PC-3 (cell line): ENCODE measurements around the gene METTL1. TPM values are rescaled to one million over a fixed set of nuclear protein-coding genes. Genes with fewer than 3 reads are reported as not detected.

Source experiments
- ATAC-seq: fragments of 200-7000 bp; cut with Tn5 transposase; 2 replicates; pipeline ENCODE4 v1.9.1; 2020; ENCODE audit warnings: mild to moderate bottlenecking, moderate library complexity
- BruUV-seq: library from RNA; stranded (reverse); fragments of 400-500 nt; replicated peaks from 2 replicates; lab custom pipeline; 2021; lab: Mats Ljungman, UMichigan
- CTCF ChIA-PET: fragments of 300-600 bp; sonication (Branson Sonifier 250); formaldehyde crosslinking; loops from one replicate; lab custom pipeline; 2022; ENCODE audit warnings: antibody characterized with exemption; lab: Charles Lee
- POLR2A ChIA-PET: fragments of 300-600 bp; sonication (Branson Sonifier 250); formaldehyde crosslinking; loops from one replicate; lab custom pipeline; 2022; ENCODE audit warnings: antibody characterized with exemption; ENCODE audit not compliant: unreplicated experiment; lab: Charles Lee
- DNase-seq: peaks from one replicate; pipeline ENCODE4 v3.0.0-alpha.2; 2015
- H2AFZ ChIP-seq: fragments of 300-600 bp; sonication (generic); 2 replicates; pipeline ENCODE4 v1.6.0; 2016; ENCODE audit warnings: antibody characterized with exemption, low read length
- H3F3A ChIP-seq: fragments of 300-600 bp; sonication (generic); one replicate; pipeline ENCODE4 v1.6.0; 2017; ENCODE audit warnings: antibody characterized with exemption, low read length, control low read depth, mild to moderate bottlenecking; ENCODE audit not compliant: unreplicated experiment
- H3K27ac ChIP-seq: fragments of 300-600 bp; sonication (generic); 2 replicates; pipeline ENCODE4 v1.5.1; 2016; ENCODE audit warnings: mild to moderate bottlenecking, low read length
- H3K27me3 ChIP-seq: fragments of 300-600 bp; sonication (generic); 2 replicates; pipeline ENCODE4 v1.6.1; 2016; ENCODE audit warnings: low read length, mixed read lengths
- H3K36me3 ChIP-seq: fragments of 300-600 bp; sonication (generic); 2 replicates; pipeline ENCODE4 v1.6.1; 2016; ENCODE audit warnings: low read depth, mixed run types, low read length, mixed read lengths
- H3K4me1 ChIP-seq: fragments of 300-600 bp; sonication (generic); 2 replicates; pipeline ENCODE4 v1.5.1; 2016; ENCODE audit warnings: low read length; ENCODE audit not compliant: insufficient read depth
- H3K4me2 ChIP-seq: fragments of 300-600 bp; sonication (generic); 2 replicates; pipeline ENCODE4 v1.6.0; 2016; ENCODE audit warnings: low read length
- H3K4me3 ChIP-seq: fragments of 300-600 bp; sonication (generic); 2 replicates; pipeline ENCODE4 v1.5.1; 2016; ENCODE audit warnings: mild to moderate bottlenecking, low read length, mixed read lengths
- H3K79me2 ChIP-seq: fragments of 300-600 bp; sonication (generic); 2 replicates; pipeline ENCODE4 v1.6.1; 2017; ENCODE audit warnings: low read length, mixed read lengths
- H3K9ac ChIP-seq: fragments of 300-600 bp; sonication (generic); 2 replicates; pipeline ENCODE4 v1.6.0; 2016; ENCODE audit warnings: mild to moderate bottlenecking, low read length
- H3K9me2 ChIP-seq: fragments of 300-600 bp; sonication (generic); replicated peaks from 2 replicates; pipeline ENCODE4 v1.6.1; 2016; ENCODE audit warnings: mixed run types, low read length, mixed read lengths
- H3K9me3 ChIP-seq: fragments of 300-600 bp; sonication (generic); 2 replicates; pipeline ENCODE4 v1.6.1; 2016; ENCODE audit warnings: low read length, mixed read lengths
- H4K20me1 ChIP-seq: fragments of 300-600 bp; sonication (generic); 2 replicates; pipeline ENCODE4 v1.6.1; 2016; ENCODE audit warnings: low read length, mixed read lengths
- CTCF ChIP-seq: fragments of 300-600 bp; sonication (generic); conservative IDR thresholded peaks from 2 replicates; pipeline ENCODE4 v1.5.1; 2017; ENCODE audit warnings: antibody characterized with exemption, low read depth, mild to moderate bottlenecking, low read length
- EZH2 ChIP-seq: fragments of 300-600 bp; sonication (generic); IDR thresholded peaks from one replicate; pipeline ENCODE4 v1.6.1; 2017; ENCODE audit warnings: antibody characterized with exemption, mild to moderate bottlenecking, low read length; ENCODE audit not compliant: unreplicated experiment
- EZH2phosphoT487 ChIP-seq: fragments of 300-600 bp; sonication (generic); IDR thresholded peaks from 2 replicates; pipeline ENCODE4 v1.6.1; 2018; ENCODE audit warnings: mild to moderate bottlenecking, antibody characterized with exemption, low read length, borderline replicate concordance
- intact Hi-C: fragments of 100-400 bp; cut with micrococcal nuclease; formaldehyde crosslinking; loops from 2 replicates; pipeline ENCODE4 v1.9.0; 2023
- total RNA-seq: library from RNA; depleted of rRNA; stranded (reverse); fragments of >200 nt; gene quantifications from 2 replicates; pipeline ENCODE4 v1.2.3, GENCODE V29; 2014

The METTL1 gene
- total RNA-seq, 1 experiment from 2014 or later = 29.8 TPM

DNA sequence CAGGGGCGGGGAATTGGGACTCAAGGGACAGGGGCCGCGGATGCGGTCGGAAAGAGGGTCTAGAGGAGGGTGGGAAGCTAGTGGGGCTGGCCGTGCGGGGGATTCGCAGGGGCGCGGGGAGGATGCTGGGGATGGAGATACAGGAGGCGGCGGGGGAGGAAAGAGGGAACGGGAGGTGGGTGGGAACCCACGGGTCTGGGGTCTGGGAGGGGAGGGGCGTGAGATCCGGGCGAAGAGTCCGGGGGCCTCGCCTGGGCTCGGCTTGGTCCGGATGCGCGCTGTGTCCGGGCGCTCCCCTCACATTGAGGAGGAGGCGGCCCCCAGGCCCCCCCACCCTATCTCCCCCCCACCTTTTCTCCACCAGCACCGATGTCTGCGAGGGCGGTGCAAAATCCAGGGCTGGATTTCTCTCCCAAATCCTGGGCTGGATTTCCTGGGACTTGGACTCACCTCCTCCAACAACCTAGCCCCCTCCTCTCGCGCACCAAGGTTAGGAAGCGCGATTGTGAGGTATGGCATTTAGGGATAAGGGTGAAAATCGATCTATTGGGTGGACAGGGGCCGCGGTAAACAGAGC is 33.2 kb downstream of the METTL1 start, which contains the start of gene AGAP2:
Gene AGAP2 (minus strand): TSS at position 82 of the 577 bp plus-strand sequence. CDS start 496 bp downstream, outside the sequence.
- H3K4me3 ChIP-seq = peak within 1 kb of the TSS; percentile 64
- H3K9me2 ChIP-seq = no peaks in the 10 kb centered on the region
- no peaks in the 10 kb centered on the region for H3K36me3 ChIP-seq
- peak within 1 kb of the TSS; percentile 87 for H3K4me2 ChIP-seq
- no peak for ATAC-seq
- H3K9me3 ChIP-seq = no peaks in the 10 kb centered on the region
- H3K4me1 ChIP-seq = peaks cover 17% of the 10 kb centered on the region
- TF ChIP-seq EZH2phosphoT487 (no peak), CTCF (no peak), EZH2 (no peak)
- intact Hi-C loops = no loop called here
- BruUV-seq = no TSS peak
- no peak within 1 kb of the TSS for H2AFZ ChIP-seq
- H4K20me1 ChIP-seq = no peaks in the 10 kb centered on the region
- CTCF ChIA-PET = no interaction called here
- no peak within 1 kb of the TSS for H3K27ac ChIP-seq
- H3K27me3 ChIP-seq = peaks cover 50% of the 10 kb centered on the region
- H3F3A ChIP-seq = no peaks in the 10 kb centered on the region
- no peak for DNase-seq
- H3K79me2 ChIP-seq = no peaks in the 10 kb centered on the region
- POLR2A ChIA-PET = no interaction called here
- H3K9ac ChIP-seq = no peak within 1 kb of the TSS

DNA sequence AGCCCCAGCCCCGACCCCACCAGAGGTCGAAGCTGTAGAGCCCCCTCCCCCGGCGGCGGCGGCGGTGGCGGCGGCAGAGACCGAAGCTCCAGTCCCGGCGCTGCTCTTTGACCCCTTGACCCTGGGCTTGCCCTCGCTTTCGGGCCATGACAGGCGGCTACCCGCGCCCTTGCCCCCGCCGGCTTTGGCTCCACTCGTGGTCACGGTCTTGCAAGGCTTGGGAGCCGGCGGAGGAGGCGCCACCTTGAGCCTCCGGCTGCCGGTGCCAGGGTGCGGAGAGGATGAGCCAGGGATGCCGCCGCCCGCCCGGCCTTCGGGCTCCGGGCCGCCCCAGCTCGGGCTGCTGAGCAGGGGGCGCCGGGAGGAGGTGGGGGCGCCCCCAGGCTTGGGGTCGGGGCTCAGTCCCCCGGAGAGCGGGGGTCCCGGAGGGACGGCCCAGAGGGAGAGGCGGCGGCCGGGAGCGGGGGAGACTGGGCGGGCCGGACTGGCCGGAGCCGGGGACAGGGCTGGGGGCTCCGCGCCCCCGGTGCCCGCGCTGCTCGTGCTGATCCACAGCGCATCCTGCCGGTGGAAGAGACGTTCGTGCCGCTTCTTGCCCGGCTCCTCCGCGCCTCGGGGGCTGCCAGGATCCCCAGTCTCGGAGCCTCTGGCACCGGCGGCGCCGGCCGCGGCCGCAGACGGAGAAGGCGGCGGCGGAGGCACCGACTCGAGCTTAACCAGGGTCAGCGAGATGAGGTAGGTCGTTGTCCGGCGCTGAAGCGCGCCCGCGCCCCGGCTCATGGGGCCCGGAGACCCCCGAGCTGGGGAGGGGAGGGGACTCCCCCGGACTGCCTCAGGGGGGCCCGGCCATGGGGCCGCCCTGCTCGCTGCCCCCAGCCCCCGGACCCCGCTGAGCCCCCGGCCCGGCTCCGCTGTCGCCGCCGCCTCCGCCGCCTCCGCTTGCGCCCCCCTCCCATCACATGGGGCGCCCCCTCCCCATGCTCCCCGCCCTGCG is 34.1 kb downstream of the METTL1 start:
- intact Hi-C loops = no loop called here
- Histone ChIP-seq H3K4me2 (peak overlapping the region; percentile 87), H3F3A (no peaks in the 10 kb centered on the region), H3K9me3 (no peaks in the 10 kb centered on the region), H2AFZ (no peak overlapping the region), H3K4me3 (peak overlapping the region; percentile 64), H3K9ac (no peak overlapping the region), H3K27ac (no peak overlapping the region), H3K27me3 (peaks cover 50% of the 10 kb centered on the region), H3K9me2 (no peaks in the 10 kb centered on the region), H3K36me3 (no peaks in the 10 kb centered on the region), H3K4me1 (peaks cover 17% of the 10 kb centered on the region), H3K79me2 (no peaks in the 10 kb centered on the region), H4K20me1 (no peaks in the 10 kb centered on the region)
- no TSS peak for BruUV-seq
- TF ChIP-seq EZH2 = peak; percentile 94
- peak; percentile 52; the same call in 1 of the 2 replicates for TF ChIP-seq EZH2phosphoT487
- peak; percentile 9; the same call in 1 of the 2 replicates for TF ChIP-seq CTCF
- CTCF ChIA-PET = no interaction called here
- DNase-seq = no peak
- peak; percentile 7; the same call in 1 of the 2 replicates for ATAC-seq
- POLR2A ChIA-PET = no interaction called here
